Nephron (organoid): ENCODE data around the gene CFAP210.

Experiments used
- H3K27ac Mint-ChIP-seq, 3 experiments: 2 replicates each; pipeline ENCODE4 v1.8.0; 2020; ENCODE audit warnings: mixed read lengths in 3 of 3, mild to moderate bottlenecking in 2 of 3, moderate library complexity in 1 of 3
- H3K27me3 Mint-ChIP-seq: 2 replicates; pipeline ENCODE4 v1.8.0; 2021; ENCODE audit warnings: low read depth, mild to moderate bottlenecking, moderate library complexity, mixed read lengths
- H3K36me3 Mint-ChIP-seq: 2 replicates; pipeline ENCODE4 v1.8.0; 2020; ENCODE audit warnings: low read depth, mixed read lengths
- H3K4me1 Mint-ChIP-seq: 2 replicates; pipeline ENCODE4 v1.8.0; 2020; ENCODE audit warnings: mixed read lengths
- H3K4me3 Mint-ChIP-seq, 3 experiments: 2 replicates each; pipeline ENCODE4 v1.8.0; 2020; ENCODE audit warnings: mild to moderate bottlenecking in 3 of 3, mixed read lengths in 3 of 3, moderate library complexity in 2 of 3
- H3K9me3 Mint-ChIP-seq: 2 replicates; pipeline ENCODE4 v1.8.0; 2020; ENCODE audit warnings: mixed read lengths
- CTCF ChIP-seq, 3 experiments: fragments of 200-600 bp; sonication (generic); IDR thresholded peaks; one replicate each; pipeline ENCODE4 v1.5.0; 2021; ENCODE audit warnings: antibody characterized with exemption in 3 of 3; ENCODE audit not compliant: unreplicated experiment in 3 of 3

Gene CFAP210

GRCh38 chr2:169711751-169712509 is 17.7 kb upstream of the CFAP210 start:
- no peak for TF ChIP-seq CTCF (IDR thresholded peaks at IDR 0.05; ENCODE audit: unreplicated experiment in 3 of 3)
- H3K36me3 Mint-ChIP-seq = peaks cover 18% of the 10 kb centered on the region
- no peak overlapping the region for H3K4me3 Mint-ChIP-seq

GRCh38 chr2:169709981-169710380 is 15.8 kb upstream of the CFAP210 start:
- peaks cover 5% of the 10 kb centered on the region for H3K9me3 Mint-ChIP-seq
- peaks cover 2% of the 10 kb centered on the region for H3K4me1 Mint-ChIP-seq
- H3K36me3 Mint-ChIP-seq = peaks cover 21% of the 10 kb centered on the region
- no peaks in the 10 kb centered on the region for H3K27me3 Mint-ChIP-seq
- no peak overlapping the region for H3K4me3 Mint-ChIP-seq
- no peak for TF ChIP-seq CTCF (IDR thresholded peaks at IDR 0.05; ENCODE audit: unreplicated experiment in 3 of 3)
- H3K27ac Mint-ChIP-seq = no peak overlapping the region

More at GRCh38 chr2:169711751-169712509, 17.7 kb upstream of the CFAP210 start:
- Mint-ChIP-seq H3K27ac (no peak overlapping the region), H3K4me1 (peaks cover 19% of the 10 kb centered on the region), H3K27me3 (no peaks in the 10 kb centered on the region), H3K9me3 (peaks cover 5% of the 10 kb centered on the region)

- Mint-ChIP-seq H3K9me3 (peaks cover 5% of the 10 kb centered on the region), H3K27ac (no peak overlapping the region), H3K4me3 (no peak overlapping the region), H3K4me1 (no peaks in the 10 kb centered on the region), H3K27me3 (no peaks in the 10 kb centered on the region), H3K36me3 (peaks cover 22% of the 10 kb centered on the region)
- no peak for TF ChIP-seq CTCF (IDR thresholded peaks at IDR 0.05; ENCODE audit: unreplicated experiment in 3 of 3)
These were observed 15.1 kb upstream of the CFAP210 start for GRCh38 chr2:169709331-169709730.

GRCh38 chr2:169707626-169708025 is 13.4 kb upstream of the CFAP210 start:
- H3K9me3 Mint-ChIP-seq = peaks cover 5% of the 10 kb centered on the region
- H3K4me1 Mint-ChIP-seq = no peaks in the 10 kb centered on the region
- no peak overlapping the region for H3K4me3 Mint-ChIP-seq

GRCh38 chr2:169705927-169706326 is 11.7 kb upstream of the CFAP210 start:
- no peaks in the 10 kb centered on the region for H3K27me3 Mint-ChIP-seq
- no peak overlapping the region for H3K27ac Mint-ChIP-seq
- peaks cover 13% of the 10 kb centered on the region for H3K36me3 Mint-ChIP-seq
- H3K9me3 Mint-ChIP-seq = no peaks in the 10 kb centered on the region
- no peaks in the 10 kb centered on the region for H3K4me1 Mint-ChIP-seq
- H3K4me3 Mint-ChIP-seq = no peak overlapping the region
- no peak for TF ChIP-seq CTCF (IDR thresholded peaks at IDR 0.05; ENCODE audit: unreplicated experiment in 3 of 3)

More at GRCh38 chr2:169707626-169708025, 13.4 kb upstream of the CFAP210 start:
- H3K27me3 Mint-ChIP-seq = no peaks in the 10 kb centered on the region
- peaks cover 22% of the 10 kb centered on the region for H3K36me3 Mint-ChIP-seq
- H3K27ac Mint-ChIP-seq = no peak overlapping the region
- TF ChIP-seq CTCF (IDR thresholded peaks at IDR 0.05; ENCODE audit: unreplicated experiment in 3 of 3) = no peak

GRCh38 chr2:169704160-169704708 is 10.0 kb upstream of the CFAP210 start:
- TF ChIP-seq CTCF (IDR thresholded peaks at IDR 0.05; ENCODE audit: unreplicated experiment in 3 of 3) = no peak
- no peaks in the 10 kb centered on the region for H3K9me3 Mint-ChIP-seq
- peaks cover 18% of the 10 kb centered on the region for H3K36me3 Mint-ChIP-seq
- no peak overlapping the region for H3K4me3 Mint-ChIP-seq
- H3K27ac Mint-ChIP-seq = no peak overlapping the region
- H3K4me1 Mint-ChIP-seq = no peaks in the 10 kb centered on the region
- no peaks in the 10 kb centered on the region for H3K27me3 Mint-ChIP-seq
